GM20000 (cell line): ENCODE data around the gene TGM3.
"Not testable (repeated sequence)": the region's sequence is repeated elsewhere in the genome, so short reads cannot be mapped to it uniquely, and the experiment has no call there.

Experiments used
- DNase-seq: peaks from one replicate; pipeline ENCODE4 v3.0.0; 2012; ENCODE audit warnings: low spot score
- TF ChIP-seq, protein P1 (sequence below): IDR thresholded peaks from 2 replicates; pipeline ENCODE4 v1.5.1; 2012; ENCODE audit warnings: mild to moderate bottlenecking, control low read depth; ENCODE audit errors: extremely low read depth, missing control alignments

Gene TGM3

DNA sequence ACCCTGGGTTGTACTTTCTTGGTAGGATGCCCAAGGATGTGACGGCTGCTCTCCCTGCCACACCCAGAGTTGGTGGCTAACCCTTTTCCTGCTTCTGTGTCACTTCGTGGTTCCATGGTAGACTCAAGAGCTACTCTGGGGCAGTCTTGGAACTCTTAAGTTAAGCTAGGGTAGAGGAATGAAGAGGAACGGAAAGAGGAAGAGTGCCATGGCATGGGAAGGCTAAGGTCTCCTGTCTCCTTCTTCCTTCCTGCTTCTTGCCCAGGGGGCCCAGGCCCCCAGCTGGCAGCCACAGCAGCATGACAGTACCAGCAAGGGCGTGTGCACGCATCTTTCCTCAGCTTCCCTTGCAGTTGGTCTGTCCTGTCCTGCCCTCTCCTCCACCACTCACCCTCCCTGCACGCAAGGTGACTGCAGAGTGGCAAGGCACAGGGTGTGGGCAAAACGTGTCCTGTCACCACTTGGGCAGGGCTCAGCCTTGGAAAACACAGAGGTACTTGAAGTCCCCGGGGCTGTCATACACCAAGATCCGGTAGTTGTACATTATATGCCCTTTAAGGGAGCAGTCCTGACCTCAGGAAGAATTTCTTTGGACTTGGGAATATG is 39.8 kb upstream of the TGM3 start:
- no peak for DNase-seq
- TF ChIP-seq, protein P1, sequence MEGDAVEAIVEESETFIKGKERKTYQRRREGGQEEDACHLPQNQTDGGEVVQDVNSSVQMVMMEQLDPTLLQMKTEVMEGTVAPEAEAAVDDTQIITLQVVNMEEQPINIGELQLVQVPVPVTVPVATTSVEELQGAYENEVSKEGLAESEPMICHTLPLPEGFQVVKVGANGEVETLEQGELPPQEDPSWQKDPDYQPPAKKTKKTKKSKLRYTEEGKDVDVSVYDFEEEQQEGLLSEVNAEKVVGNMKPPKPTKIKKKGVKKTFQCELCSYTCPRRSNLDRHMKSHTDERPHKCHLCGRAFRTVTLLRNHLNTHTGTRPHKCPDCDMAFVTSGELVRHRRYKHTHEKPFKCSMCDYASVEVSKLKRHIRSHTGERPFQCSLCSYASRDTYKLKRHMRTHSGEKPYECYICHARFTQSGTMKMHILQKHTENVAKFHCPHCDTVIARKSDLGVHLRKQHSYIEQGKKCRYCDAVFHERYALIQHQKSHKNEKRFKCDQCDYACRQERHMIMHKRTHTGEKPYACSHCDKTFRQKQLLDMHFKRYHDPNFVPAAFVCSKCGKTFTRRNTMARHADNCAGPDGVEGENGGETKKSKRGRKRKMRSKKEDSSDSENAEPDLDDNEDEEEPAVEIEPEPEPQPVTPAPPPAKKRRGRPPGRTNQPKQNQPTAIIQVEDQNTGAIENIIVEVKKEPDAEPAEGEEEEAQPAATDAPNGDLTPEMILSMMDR = no peak

DNA sequence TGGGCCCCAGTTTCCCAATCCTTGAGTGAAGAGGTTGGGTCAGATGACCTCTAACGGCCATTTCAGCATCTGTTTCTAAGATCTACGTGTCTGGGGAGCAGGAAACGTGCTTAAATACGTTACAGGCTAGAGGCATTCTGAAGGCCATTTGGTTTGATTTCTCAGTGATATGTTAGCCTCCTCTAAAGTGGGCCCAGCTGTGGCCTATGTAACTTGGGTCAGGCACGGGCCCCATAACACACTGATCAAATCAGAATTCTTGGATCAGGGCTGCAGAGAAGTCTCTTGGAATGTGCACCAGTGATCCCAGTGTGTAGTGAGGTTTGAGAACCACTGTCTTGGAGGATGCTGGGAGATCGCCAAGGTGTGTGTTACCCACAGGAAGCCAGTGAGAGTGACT is 36.1 kb upstream of the TGM3 start:
- TF ChIP-seq, protein P1 = no peak
- no peak for DNase-seq

DNA sequence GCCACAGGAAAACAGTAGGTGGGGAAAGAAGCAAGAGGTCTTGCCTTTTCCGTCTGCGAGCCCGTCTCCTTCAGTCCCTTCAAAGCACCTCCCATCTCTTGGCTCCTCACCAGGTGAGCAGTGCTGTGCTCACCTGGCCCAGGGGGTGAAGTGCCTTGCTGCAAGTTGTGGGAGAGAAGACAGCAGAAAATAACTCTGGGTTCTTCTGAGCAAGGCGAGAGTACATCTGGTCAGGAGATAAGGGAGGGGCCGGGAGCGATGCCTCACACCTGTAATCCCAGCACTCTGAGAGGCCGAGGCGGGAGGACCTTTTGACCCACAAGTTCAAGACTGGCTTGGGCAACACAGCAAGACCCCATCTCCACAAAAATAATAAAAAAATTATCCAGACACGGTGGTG is 35.6 kb upstream of the TGM3 start:
- TF ChIP-seq, protein P1 = no peak
- DNase-seq = no peak

DNA sequence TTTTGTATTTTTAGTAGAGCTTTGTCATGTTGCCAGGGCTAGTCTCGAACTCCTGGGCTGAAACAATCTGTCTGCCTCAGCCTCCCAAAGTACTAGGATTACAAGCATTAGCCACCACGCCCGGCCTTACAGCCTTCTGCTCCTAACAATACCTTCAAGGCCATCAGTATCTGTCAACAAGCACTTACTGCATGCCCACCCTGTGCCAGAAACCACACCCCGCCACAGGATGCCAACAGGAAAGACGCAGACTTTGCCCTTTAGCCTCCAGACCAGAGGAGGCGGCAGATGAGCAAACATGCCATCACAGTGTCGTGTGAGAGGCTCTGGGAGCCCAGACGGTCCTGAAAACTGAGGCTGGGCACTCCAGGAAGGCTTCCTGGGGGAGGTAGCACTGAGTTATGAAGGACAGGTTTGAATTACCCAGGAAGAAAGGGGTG is 34.7 kb upstream of the TGM3 start:
- TF ChIP-seq, protein P1 = no peak
- DNase-seq = no peak

DNA sequence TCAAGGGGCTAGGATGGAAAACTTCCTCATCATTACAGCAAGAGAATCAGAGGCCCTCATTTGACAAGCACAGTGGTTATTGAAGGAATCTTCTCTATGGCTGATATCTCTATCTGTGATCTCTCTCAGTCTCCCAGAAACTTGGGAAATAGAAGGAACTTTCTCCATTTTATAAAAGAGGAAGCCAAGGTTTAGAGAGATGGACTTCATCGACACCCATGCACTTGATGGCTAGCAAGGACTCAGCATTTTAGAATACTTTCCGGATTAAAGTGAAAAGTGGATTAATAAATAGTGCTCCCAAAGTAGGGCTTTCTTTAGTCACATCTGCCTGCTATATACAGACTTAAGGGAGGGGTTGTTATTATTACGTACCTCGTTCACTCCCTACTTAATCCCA is 34.2 kb upstream of the TGM3 start:
- DNase-seq = no peak
- TF ChIP-seq, protein P1 = no peak

DNA sequence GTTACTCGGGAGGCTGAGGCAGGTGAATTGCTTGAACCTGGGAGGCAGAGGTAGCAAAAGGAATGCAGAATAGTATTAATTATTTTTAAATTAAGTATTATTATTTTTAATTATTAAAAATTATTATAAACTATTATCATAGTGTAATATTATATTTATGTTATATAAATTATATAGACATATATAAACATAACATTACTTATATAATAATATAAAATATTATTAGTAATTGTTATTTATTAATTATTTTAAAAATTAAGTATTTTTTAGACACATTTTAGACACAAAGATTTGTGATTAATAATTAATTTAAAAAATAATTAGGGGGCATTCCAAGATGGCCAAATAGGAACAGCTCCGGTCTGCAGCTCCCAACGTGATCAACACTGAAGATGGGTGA is 31.7 kb upstream of the TGM3 start:
- DNase-seq = no peak
- TF ChIP-seq, protein P1 = no peak

DNA sequence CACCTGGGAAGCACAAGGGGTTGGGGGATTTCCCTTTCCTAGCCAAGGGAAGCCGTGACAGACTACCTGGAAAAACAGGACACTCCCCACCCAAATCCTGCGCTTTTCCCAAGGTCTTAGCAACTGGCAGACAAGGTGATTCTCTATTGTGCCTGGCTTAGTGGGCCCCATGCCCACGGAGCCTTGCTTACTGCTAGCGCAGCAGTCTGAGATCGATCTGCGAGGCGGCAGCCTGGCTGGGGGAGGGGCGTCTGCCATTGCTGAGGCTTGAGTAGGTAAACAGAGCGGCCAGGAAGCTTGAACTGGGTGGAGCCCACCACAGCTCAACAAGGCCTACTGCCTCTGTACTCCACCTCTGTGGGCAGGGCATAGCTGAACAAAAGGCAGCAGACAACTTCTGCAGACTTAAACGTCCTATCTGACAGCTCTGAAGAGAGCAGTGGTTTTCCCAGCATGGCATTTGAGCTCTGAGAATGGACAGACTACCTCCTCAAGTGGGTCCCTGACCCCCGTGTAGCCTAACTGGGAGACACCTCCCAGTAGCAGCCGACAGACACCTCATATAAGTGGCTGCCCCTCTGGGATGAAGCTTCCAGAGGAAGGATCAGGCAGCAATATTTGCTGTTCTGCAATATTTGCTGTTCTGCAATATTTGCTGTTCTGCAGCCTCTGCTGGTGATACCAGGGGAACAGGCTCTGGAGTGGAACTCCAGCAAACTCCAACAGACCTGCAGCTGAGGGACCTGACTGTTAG is 31.0 kb upstream of the TGM3 start:
- DNase-seq = not testable (repeated sequence)
